HepG2 (cell line): ENCODE measurements around the gene LMAN1L. TPM values are rescaled to one million over a fixed set of nuclear protein-coding genes. Genes with fewer than 3 reads are reported as not detected.

Experiments
- ATAC-seq: fragments of 200-7000 bp; cut with Tn5 transposase; 3 replicates; pipeline ENCODE4 v1.9.1; 2020; ENCODE audit warnings: mild to moderate bottlenecking, moderate library complexity
- BruUV-seq: library from RNA; stranded (reverse); fragments of 400-500 nt; replicated peaks from 2 replicates; lab custom pipeline; 2021; lab: Mats Ljungman, UMichigan
- CTCF ChIA-PET: fragments of 300-600 bp; formaldehyde crosslinking; extraction: SDS; loops from one replicate; lab custom pipeline; 2021; ENCODE audit warnings: low total read pairs, inconsistent platforms, low intra/inter-chr PET ratio; lab: Yijun Ruan, JAX
- POLR2A ChIA-PET: fragments of 350-600 bp; sonication (Branson Sonifier 250); formaldehyde crosslinking; loops from one replicate; lab custom pipeline; 2020; ENCODE audit warnings: antibody characterized with exemption, inconsistent platforms; lab: Yijun Ruan, JAX
- DNase-seq: peaks from one replicate; pipeline ENCODE4 v3.0.0-alpha.2; 2015; ENCODE audit warnings: low spot score
- FAIRE-seq: peaks from 3 replicates; lab custom pipeline; 2011; peaks lifted over from hg19 to GRCh38; lab: Jason Lieb, UNC
- H2AFZ ChIP-seq: one replicate; pipeline ENCODE4 v1.6.1; 2011; ENCODE audit warnings: low read length, inconsistent platforms
- H3K27ac ChIP-seq: fragments of 300-600 bp; 3 replicates; pipeline ENCODE4 v1.8.0; 2011; ENCODE audit warnings: mixed run types, mild to moderate bottlenecking, mixed read lengths, low read length, inconsistent platforms; ENCODE audit not compliant: insufficient read depth; ENCODE audit errors: extremely low read length
- H3K27me3 ChIP-seq, 2 experiments: fragments of 200-600 bp in 1 of 2; 2 replicates in 1 of 2; 3 replicates in 1 of 2; pipeline versions ENCODE4 v1.6.0 to v1.8.0; 2011; ENCODE audit warnings: low read length in 2 of 2, mild to moderate bottlenecking in 2 of 2, moderate library complexity in 2 of 2, inconsistent platforms in 1 of 2; ENCODE audit not compliant: insufficient read depth in 2 of 2, control insufficient read depth in 1 of 2
- H3K36me3 ChIP-seq, 2 experiments: fragments of 200-600 bp in 1 of 2; replicated peaks in 1 of 2; 2 replicates in 1 of 2; 3 replicates in 1 of 2; pipeline versions ENCODE4 v1.5.1 to v1.8.0; 2011; ENCODE audit warnings: low read length in 2 of 2, inconsistent platforms in 1 of 2; ENCODE audit not compliant: insufficient read depth in 2 of 2, control insufficient read depth in 1 of 2
- H3K4me1 ChIP-seq: 2 replicates; pipeline ENCODE4 v1.5.1; 2012; ENCODE audit warnings: low read length, inconsistent platforms; ENCODE audit not compliant: insufficient read depth
- H3K4me2 ChIP-seq: 2 replicates; pipeline ENCODE4 v1.6.0; 2011; ENCODE audit warnings: low read depth, low read length, inconsistent platforms
- H3K4me3 ChIP-seq, 3 experiments: fragments of 200-600 bp in 1 of 3; sonication (generic), shearing (Covaris generic) in 1 of 3; replicated peaks in 1 of 3; 2 replicates each; pipeline ENCODE4 v1.5.1; 2011 to 2016; ENCODE audit warnings: low read length in 3 of 3, inconsistent platforms in 2 of 3, low read depth in 2 of 3, mild to moderate bottlenecking in 2 of 3, control low read depth in 1 of 3, mixed read lengths in 1 of 3; ENCODE audit not compliant: insufficient read depth in 1 of 3
- H3K79me2 ChIP-seq: one replicate; pipeline ENCODE4 v1.6.1; 2011; ENCODE audit warnings: low read length, inconsistent platforms; ENCODE audit not compliant: insufficient read depth
- H3K9ac ChIP-seq: 2 replicates; pipeline ENCODE4 v1.6.0; 2011; ENCODE audit warnings: mild to moderate bottlenecking, low read depth, low read length, inconsistent platforms; ENCODE audit not compliant: insufficient read depth
- H3K9me3 ChIP-seq: 2 replicates; pipeline ENCODE4 v1.5.1; 2012; ENCODE audit warnings: mild to moderate bottlenecking, low read length
- H4K20me1 ChIP-seq: 2 replicates; pipeline ENCODE4 v1.6.0; 2011; ENCODE audit warnings: inconsistent platforms, mild to moderate bottlenecking, low read length, moderate library complexity; ENCODE audit not compliant: insufficient read depth
- ARHGAP35 ChIP-seq: sonication (generic); formaldehyde crosslinking; IDR thresholded peaks from 2 replicates; pipeline ENCODE4 v1.9.0; 2022; ENCODE audit warnings: mild to moderate bottlenecking, inconsistent platforms, moderate library complexity, missing genetic modification reagents, borderline replicate concordance
- CREB1 ChIP-seq, 2 experiments: fragments of 450-650 bp in 1 of 2; IDR thresholded peaks; 2 replicates each; pipeline ENCODE4 v1.6.1; 2016 to 2017; ENCODE audit warnings: control low read depth in 1 of 2, mild to moderate bottlenecking in 1 of 2, missing compliant biosample characterization in 1 of 2, missing genetic modification characterization in 1 of 2
- KAT8 ChIP-seq: IDR thresholded peaks from 2 replicates; pipeline ENCODE4 v1.6.1; 2016; ENCODE audit warnings: missing genetic modification reagents, missing compliant biosample characterization
- NFE2 ChIP-seq: sonication (generic); formaldehyde crosslinking; IDR thresholded peaks from 2 replicates; pipeline ENCODE4 v1.4.0; 2020; ENCODE audit warnings: missing genetic modification reagents
- NFE2L2 ChIP-seq: fragments of 150-350 bp; IDR thresholded peaks from 2 replicates; pipeline ENCODE4 v1.6.1; 2014; ENCODE audit warnings: low read length
- NR3C1 ChIP-seq: sonication (generic); formaldehyde crosslinking; IDR thresholded peaks from 2 replicates; pipeline ENCODE4 v1.4.0; 2020; ENCODE audit warnings: missing genetic modification reagents
- SCMH1 ChIP-seq: sonication (generic); formaldehyde crosslinking; IDR thresholded peaks from 2 replicates; pipeline ENCODE4 v1.9.0; 2021; ENCODE audit warnings: missing genetic modification reagents, mild to moderate bottlenecking, borderline replicate concordance
- SRSF1 ChIP-seq: fragments of 200-400 bp; formaldehyde crosslinking; optimal IDR thresholded peaks from 2 replicates; pipeline ENCODE3; 2017; ENCODE audit warnings: mild to moderate bottlenecking, low read depth, low read length, moderate library complexity
- TMF1 ChIP-seq: sonication (generic); formaldehyde crosslinking; IDR thresholded peaks from 2 replicates; pipeline ENCODE4 v1.8.1; 2022; ENCODE audit warnings: low read depth, missing genetic modification reagents
- ZBTB1 ChIP-seq: sonication (generic); formaldehyde crosslinking; IDR thresholded peaks from 2 replicates; pipeline ENCODE4 v1.4.0; 2020; ENCODE audit warnings: missing genetic modification reagents, borderline replicate concordance
- ZFP36L2 ChIP-seq: sonication (generic); formaldehyde crosslinking; IDR thresholded peaks from 2 replicates; pipeline ENCODE4 v1.4.0; 2020; ENCODE audit warnings: missing genetic modification reagents
- ZNF180 ChIP-seq: sonication (generic); formaldehyde crosslinking; IDR thresholded peaks from 2 replicates; pipeline ENCODE4 v1.4.0; 2020; ENCODE audit warnings: low read depth, missing genetic modification reagents, borderline replicate concordance
- ZNF207 ChIP-seq: fragments of 450-650 bp; IDR thresholded peaks from 2 replicates; pipeline ENCODE4 v1.6.1; 2016; ENCODE audit warnings: antibody characterized with exemption, borderline replicate concordance
- ZNF503 ChIP-seq: sonication (generic); formaldehyde crosslinking; IDR thresholded peaks from 2 replicates; pipeline ENCODE4 v1.4.0; 2020; ENCODE audit warnings: missing genetic modification reagents
- ZNF589 ChIP-seq: sonication (generic); formaldehyde crosslinking; conservative IDR thresholded peaks from 2 replicates; pipeline ENCODE4 v1.8.0; 2022; ENCODE audit warnings: mild to moderate bottlenecking, moderate library complexity, missing genetic modification reagents
- WGBS: methylation state at CpG from one replicate; pipeline ENCODE4 v1.1.6; 2017; ENCODE audit warnings: low lambda C conversion rate; 5-methylcytosine and 5-hydroxymethylcytosine counted together
- in situ Hi-C: cut with HindIII; loops from 2 replicates; pipeline ENCODE4 v1.10.0; 2017; ENCODE audit warnings: low pct_unique_long_range_greater_than_20kb; ENCODE audit not compliant: extremely low pct_ligation_motif_present
- intact Hi-C: fragments of 100-400 bp; cut with micrococcal nuclease; formaldehyde crosslinking; loops from one replicate; pipeline ENCODE4 v1.10.0; 2022; ENCODE audit not compliant: unreplicated experiment
- polyA plus RNA-seq, 8 experiments: library from polyadenylated mRNA; depleted of rRNA in 3 of 8; stranded (reverse) in 7 of 8; unstranded in 1 of 8; fragments of >200 nt; fragmentation: Illumina TruSeq in 4 of 8; extraction: Trizol in 4 of 8; gene quantifications; 2 replicates each; pipeline versions ENCODE4 v1.2.1 to v1.2.3, GENCODE V29; 2011 to 2016; ENCODE audit warnings: low read depth in 4 of 8, missing spikeins in 1 of 8, mixed read lengths in 1 of 8; ENCODE audit not compliant: insufficient read depth in 1 of 8
- total RNA-seq, 5 experiments: library from RNA; depleted of rRNA; stranded (reverse); fragments of >200 nt; fragmentation: Illumina TruSeq; extraction: Trizol; gene quantifications; 2 replicates each; pipeline ENCODE4 v1.2.3, GENCODE V29; 2016; ENCODE audit warnings: low read depth in 1 of 5
- TF ChIP-seq, protein P1 (sequence below): sonication (generic); formaldehyde crosslinking; IDR thresholded peaks from 2 replicates; pipeline ENCODE4 v1.4.0; 2020; ENCODE audit warnings: mild to moderate bottlenecking, missing genetic modification reagents
- TF ChIP-seq, protein P2 (sequence below): sonication (generic); formaldehyde crosslinking; IDR thresholded peaks from 2 replicates; pipeline ENCODE4 v1.4.0; 2020; ENCODE audit warnings: missing genetic modification reagents

Gene LMAN1L
- total and polyA plus RNA-seq, 2 of the 13 experiments (the other 11 are each of a cell fraction or from before 2014, with no cell fraction given) = not detected

DNA sequence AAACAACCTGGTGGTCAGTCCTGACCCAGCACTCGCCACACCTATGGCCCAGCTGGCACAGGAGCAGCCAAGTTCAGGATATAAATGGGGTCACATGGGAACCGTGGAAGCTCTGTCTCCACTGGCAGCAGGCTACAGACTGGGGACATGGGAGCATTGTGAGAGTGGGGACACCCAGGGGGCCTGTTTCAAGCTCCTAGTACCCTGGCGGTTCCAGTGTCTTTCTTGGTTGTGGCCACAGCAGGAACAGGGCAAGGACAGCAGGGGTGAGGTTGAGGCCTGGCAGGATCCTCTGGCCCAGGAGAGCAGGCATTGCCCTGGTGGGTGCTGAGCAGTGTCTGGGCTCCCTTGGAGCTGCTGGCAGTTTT is 28.8 kb upstream of the LMAN1L start (continued):
- TF ChIP-seq KAT8 (CRISPR knock-in tag) = 0 out of 2 replicates have a peak, but pooled peaks have one; percentile 3
- TF ChIP-seq, all 625 proteins: peak for 11

GRCh38 chr15:74784426-74785193 is 28.0 kb upstream of the LMAN1L start:
- Histone ChIP-seq H3K4me2 (peak overlapping the region; percentile 86), H4K20me1 (peaks cover 19% of the 10 kb centered on the region), H3K36me3 (peaks cover 1 to 21% of the 10 kb centered on the region in 2 experiments; a peak in 3 of 5 replicates), H2AFZ (no peak overlapping the region), H3K27me3 (no peaks in the 10 kb centered on the region), H3K4me3 (no peak overlapping the region), H3K9ac (peak overlapping the region; percentile 78; the same call in 1 of the 2 replicates), H3K9me3 (no peaks in the 10 kb centered on the region), H3K79me2 (peaks cover 54% of the 10 kb centered on the region), H3K4me1 (peaks cover 69% of the 10 kb centered on the region), H3K27ac (no peak overlapping the region)
- in situ Hi-C loops = loop anchor here (10.0 kb wide), 1 partner anchor 240 kb away; the partner anchor contains the start of gene ARID3B
- CTCF ChIA-PET = no interaction called here
- TF ChIP-seq ZNF180 = no peak
- no peak for TF ChIP-seq ZFP36L2 (CRISPR knock-in tag)
- TF ChIP-seq NFE2L2 = no peak
- no peak for TF ChIP-seq TMF1 (CRISPR knock-in tag)
- TF ChIP-seq, protein P1, sequence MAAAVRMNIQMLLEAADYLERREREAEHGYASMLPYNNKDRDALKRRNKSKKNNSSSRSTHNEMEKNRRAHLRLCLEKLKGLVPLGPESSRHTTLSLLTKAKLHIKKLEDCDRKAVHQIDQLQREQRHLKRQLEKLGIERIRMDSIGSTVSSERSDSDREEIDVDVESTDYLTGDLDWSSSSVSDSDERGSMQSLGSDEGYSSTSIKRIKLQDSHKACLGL = no peak
- no peak for TF ChIP-seq NR3C1 (CRISPR knock-in tag)
- TF ChIP-seq ZNF589 (CRISPR knock-in tag) = no peak
- TF ChIP-seq ZNF207 = no peak
- TF ChIP-seq NFE2 (CRISPR knock-in tag) = no peak
- no peak for TF ChIP-seq SRSF1
- no peak for TF ChIP-seq ZBTB1 (CRISPR knock-in tag)
- TF ChIP-seq SCMH1 (CRISPR knock-in tag) = no peak
- TF ChIP-seq, protein P2, sequence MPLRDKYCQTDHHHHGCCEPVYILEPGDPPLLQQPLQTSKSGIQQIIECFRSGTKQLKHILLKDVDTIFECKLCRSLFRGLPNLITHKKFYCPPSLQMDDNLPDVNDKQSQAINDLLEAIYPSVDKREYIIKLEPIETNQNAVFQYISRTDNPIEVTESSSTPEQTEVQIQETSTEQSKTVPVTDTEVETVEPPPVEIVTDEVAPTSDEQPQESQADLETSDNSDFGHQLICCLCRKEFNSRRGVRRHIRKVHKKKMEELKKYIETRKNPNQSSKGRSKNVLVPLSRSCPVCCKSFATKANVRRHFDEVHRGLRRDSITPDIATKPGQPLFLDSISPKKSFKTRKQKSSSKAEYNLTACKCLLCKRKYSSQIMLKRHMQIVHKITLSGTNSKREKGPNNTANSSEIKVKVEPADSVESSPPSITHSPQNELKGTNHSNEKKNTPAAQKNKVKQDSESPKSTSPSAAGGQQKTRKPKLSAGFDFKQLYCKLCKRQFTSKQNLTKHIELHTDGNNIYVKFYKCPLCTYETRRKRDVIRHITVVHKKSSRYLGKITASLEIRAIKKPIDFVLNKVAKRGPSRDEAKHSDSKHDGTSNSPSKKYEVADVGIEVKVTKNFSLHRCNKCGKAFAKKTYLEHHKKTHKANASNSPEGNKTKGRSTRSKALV (CRISPR knock-in tag) = no peak
- TF ChIP-seq ZNF503 (CRISPR knock-in tag) = no peak
- no peak for TF ChIP-seq ARHGAP35
- TF ChIP-seq CREB1 (IDR thresholded peaks at IDR 0.05) = no peak
- TF ChIP-seq CREB1 (CRISPR knock-in tag; IDR thresholded peaks at IDR 0.05) = no peak
- BruUV-seq = TSS peak; percentile 41
- no peak for DNase-seq
- no peak for ATAC-seq
- WGBS = 91% methylated on average over 8 of the region's 8 CpGs
- intact Hi-C loops = loop anchor here (5.0 kb wide), 1 partner anchor 33 kb away; no protein-coding TSS in a partner anchor
- FAIRE-seq = no peak
- POLR2A ChIA-PET = interaction anchor here (1.4 to 3.5 kb wide), 4 partner anchors 9 to 153 kb away, joined by 4 to 21 read pairs (median 8); no protein-coding TSS in a partner anchor
